Spleen (tissue), 7 donors: Measurements from ENCODE around the gene TEX44.

Experiments used
- CTCF ChIP-seq, 11 experiments: fragments of 200-600 bp in 7 of 11; fragments of 450-650 bp in 4 of 11; sonication (generic) in 4 of 11; IDR thresholded peaks in 8 of 11; conservative IDR thresholded peaks in 3 of 11; 1 replicate in 7 of 11; 2 replicates in 4 of 11; pipeline versions ENCODE4 v1.4.0 to v1.8.0; 2016 to 2021; ENCODE audit warnings: antibody characterized with exemption in 11 of 11, inconsistent platforms in 4 of 11, mild to moderate bottlenecking in 1 of 11
- POLR2A ChIP-seq, 3 donors: fragments of 450-650 bp; IDR thresholded peaks; one replicate each; pipeline ENCODE4 v1.5.1; 2017; ENCODE audit warnings: antibody characterized with exemption in 3 of 3, mild to moderate bottlenecking in 1 of 3
- donor health status: DM: no; HTN: no; CAD: no; lungs with moderate emphysema.
- donor health status: DM: no; HTN: no; CAD: no.
- donor health status: DM: no; HTN: no; CAD: no.

- no peak for TF ChIP-seq CTCF (IDR thresholded peaks at IDR 0.05 in 8 of 11, conservative IDR thresholded peaks at IDR 0.05 in 3 of 11)
- no peak for TF ChIP-seq POLR2A (IDR thresholded peaks at IDR 0.05)
Measured at GRCh38 chr2:231554748-231555545, 37.7 kb upstream of the TEX44 start.
